C1 segment of cervical spinal cord (tissue), 14 donors: ENCODE measurements around the gene TMEM238L.

Experiments used
- DNase-seq, 14 donors: peaks; one replicate each; lab custom pipeline; 2025; lab: John Stamatoyannopoulos, UW

The TMEM238L gene

GRCh38 chr17:10805911-10806310 is 2.0 kb upstream of the TMEM238L start:
- no peak for DNase-seq

GRCh38 chr17:10804546-10804945 is 647 bp upstream of the TMEM238L start:
- DNase-seq, result no peak

- no peak for DNase-seq
Observed at GRCh38 chr17:10803350-10803749, 549 bp downstream of the TMEM238L start.

- DNase-seq, result no peak
Observed at GRCh38 chr17:10802496-10803284, 1.2 kb downstream of the TMEM238L start.

DNA sequence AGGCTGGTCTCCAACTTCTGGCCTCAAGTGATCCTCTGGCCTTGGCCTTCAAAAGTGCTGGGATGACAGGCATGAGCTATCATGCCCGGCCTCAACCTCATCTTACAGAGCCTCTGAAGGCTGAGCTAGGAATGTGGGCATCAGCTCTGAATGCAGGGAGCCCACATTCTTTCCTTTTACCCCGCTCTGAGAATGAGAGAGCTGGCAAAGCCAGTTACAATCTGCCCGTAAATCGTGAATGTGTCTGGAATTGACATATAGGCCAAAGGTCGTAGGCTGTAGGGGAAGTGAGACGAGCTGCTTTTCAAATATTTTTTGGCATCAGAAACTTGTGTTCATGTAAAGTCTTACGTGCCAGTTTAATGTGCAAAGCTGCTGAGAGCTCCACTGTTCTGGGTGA is 4.5 kb downstream of the TMEM238L start:
- no peak for DNase-seq

DNA sequence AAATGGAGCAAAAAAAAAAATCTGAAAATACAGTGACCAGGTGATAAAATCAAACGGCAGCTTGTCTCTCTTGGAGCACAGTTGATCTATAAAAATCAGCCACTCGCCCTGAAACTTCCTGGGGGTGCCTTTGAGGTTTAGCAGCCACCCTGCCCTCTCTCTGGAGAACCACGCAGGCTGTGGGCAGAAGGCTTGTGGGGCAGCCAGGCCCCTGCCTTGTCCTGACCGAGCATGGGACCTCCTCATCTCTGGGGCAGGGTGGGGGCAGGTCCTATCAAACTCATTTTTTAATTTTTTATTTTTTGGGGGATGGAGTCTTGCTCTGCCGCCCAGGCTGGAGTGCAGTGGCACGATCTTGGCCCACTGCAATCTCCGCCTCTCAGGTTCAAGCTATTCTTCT is 5.0 kb downstream of the TMEM238L start:
- no peak for DNase-seq

- DNase-seq, result peak in 1 of 14 donors; percentile 10
Observed at GRCh38 chr17:10798332-10798749, 5.6 kb downstream of the TMEM238L start.

DNA sequence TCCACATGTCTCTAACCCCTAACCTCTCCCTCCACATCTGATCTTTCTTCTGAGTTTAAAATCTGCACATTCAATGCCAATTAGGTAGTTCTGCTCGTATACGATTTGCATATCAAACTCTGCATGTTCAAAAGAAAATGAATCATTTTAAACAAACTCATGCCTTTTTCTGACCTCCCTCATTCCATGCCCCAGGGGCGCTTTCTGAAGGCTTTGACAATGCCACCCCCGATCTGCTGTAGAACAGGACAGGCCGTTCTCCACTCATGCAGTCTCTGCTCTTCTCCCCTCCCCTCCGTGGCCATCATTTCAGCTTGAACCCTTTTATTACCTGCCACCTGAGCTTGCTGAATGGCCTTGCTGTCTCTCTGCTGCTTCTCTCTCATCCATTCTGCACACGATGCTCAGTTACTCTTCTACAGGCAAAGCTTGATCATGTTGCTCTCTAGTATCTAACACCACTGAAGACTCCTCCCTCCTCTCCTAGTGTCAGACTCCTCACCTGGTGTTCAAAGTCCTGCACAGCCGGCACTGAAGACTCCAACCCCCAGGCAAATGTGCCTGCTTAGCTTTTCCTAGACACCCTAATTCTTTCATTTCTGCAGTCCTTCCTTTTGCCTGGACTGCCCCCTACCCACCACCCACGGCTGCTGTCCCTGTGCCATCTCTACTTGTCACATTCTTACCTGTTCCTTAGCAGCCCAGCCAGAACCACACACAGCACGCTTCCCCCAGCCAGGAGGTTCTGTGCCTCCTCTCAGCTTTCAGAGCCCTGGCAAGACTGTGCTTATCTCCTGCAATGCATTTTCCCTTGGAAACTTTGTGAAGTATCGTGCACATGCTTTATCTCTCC is 6.2 kb downstream of the TMEM238L start:
- DNase-seq, result no peak

GRCh38 chr17:10793816-10794215 is 10.1 kb downstream of the TMEM238L start:
- no peak for DNase-seq

DNA sequence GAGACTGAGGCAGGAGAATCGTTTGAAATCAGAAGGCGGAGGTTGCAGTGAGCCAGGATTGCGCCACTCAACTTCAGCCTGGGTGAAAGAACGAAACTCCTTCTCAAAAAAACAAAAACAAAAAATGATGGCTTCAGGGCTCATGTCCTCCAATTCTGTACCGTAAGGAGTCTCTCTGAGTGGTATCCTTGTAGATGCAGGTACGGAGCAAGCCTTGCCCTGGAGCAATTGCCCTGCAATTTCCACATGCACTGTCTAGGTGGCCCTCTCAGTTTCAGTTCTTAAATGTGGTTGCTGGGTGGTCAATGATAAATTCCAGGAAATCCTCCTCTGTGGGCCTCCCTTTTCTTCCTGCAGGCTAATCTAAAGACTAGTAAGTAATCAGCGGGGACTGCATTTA is 10.6 kb downstream of the TMEM238L start:
- DNase-seq, result no peak

- DNase-seq, result no peak
Observed at GRCh38 chr17:10792151-10792550, 11.7 kb downstream of the TMEM238L start.

GRCh38 chr17:10790491-10791401 is 13.2 kb downstream of the TMEM238L start:
- peak in 3 of 14 donors; percentile 10 to 69 (median 25) for DNase-seq

DNA sequence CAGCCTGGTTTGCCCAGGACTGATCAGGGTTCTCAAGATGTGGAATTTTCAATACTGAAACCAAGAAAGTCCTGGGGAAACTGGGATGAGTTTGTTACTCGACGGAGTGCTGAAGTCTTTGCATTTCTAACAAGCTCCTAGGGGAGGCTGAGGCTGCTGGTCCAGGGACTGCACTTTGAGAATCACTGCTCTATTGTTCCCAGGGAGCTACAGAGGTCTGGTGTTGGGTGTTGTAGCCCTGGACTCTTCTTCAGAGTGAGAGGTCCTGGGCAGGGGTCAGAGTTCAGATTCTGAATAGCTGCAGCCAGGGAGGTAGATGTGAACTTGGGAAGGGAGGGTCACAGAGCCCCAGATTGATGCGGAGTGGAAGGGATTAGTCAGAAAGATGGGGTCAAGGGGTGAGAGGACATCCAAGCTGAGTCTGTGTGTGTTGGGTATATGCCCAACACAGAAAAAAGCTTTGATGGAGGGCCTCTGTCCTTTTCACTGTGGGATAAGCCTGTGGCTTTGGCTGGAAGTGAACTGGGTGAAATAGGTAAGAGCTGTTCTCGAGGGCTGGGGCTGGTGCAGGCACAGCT is 14.1 kb downstream of the TMEM238L start:
- DNase-seq, result no peak

- no peak for DNase-seq
Observed at GRCh38 chr17:10787306-10788045, 16.4 kb downstream of the TMEM238L start.

DNA sequence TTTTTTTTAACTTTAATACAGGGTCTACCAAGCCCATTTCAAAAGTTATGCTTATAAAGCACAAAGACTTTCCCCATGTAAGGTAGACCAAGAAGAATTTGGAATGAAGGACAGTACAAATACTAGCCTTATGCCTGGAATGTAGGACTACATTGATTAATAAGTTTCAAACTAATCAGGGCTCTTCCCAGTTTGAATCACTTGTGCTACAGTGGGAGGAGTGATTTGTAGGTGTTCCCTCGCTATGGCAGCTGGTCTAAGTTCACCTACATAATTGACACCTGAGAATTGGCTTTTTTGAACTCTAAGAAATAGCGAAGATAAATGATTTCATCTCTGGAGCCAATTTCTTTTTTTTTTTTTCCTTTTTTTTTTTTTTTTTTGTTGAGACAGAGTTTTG is 18.6 kb downstream of the TMEM238L start:
- DNase-seq, result no peak

- DNase-seq, result no peak
Observed at GRCh38 chr17:10779609-10780008, 24.3 kb downstream of the TMEM238L start.

GRCh38 chr17:10777890-10778289 is 26.0 kb downstream of the TMEM238L start:
- no peak for DNase-seq

- no peak for DNase-seq
Observed at GRCh38 chr17:10777131-10777807, 26.6 kb downstream of the TMEM238L start.

- no peak for DNase-seq
Observed at GRCh38 chr17:10776381-10776780, 27.5 kb downstream of the TMEM238L start.

DNA sequence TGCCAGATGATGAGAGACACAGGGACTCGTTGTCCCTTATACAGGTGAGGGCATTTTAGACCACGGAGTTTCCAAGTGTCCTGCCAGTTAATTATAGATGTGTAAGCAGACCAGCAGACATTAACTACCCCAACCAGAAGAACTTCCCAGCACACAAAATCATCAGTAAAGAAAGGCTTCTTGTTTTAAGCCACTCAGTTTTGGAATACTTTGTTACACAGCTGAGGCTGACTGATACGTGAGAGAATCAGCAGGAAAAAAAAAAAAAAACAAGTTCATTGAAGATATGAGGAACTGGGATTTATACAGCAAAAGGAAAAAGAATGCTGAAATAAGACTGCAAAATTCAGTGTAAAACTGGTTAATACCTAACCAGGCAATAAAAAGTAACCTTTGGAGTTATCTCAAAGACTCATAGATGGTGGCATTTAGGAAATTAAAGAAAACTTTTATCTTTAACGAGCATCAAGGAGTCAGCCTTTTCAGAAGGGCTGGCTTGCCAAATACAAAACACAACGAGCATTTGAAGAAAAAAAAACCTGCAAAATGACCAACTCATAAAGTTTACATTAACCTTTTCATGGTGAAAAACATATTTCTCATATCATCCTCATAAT is 28.1 kb downstream of the TMEM238L start:
- DNase-seq, result no peak
